ENCODE measurements around the gene SKA1. TPM values are rescaled to one million over a fixed set of nuclear protein-coding genes. Genes with fewer than 3 reads are reported as not detected.

SKA1 gene, protein sequence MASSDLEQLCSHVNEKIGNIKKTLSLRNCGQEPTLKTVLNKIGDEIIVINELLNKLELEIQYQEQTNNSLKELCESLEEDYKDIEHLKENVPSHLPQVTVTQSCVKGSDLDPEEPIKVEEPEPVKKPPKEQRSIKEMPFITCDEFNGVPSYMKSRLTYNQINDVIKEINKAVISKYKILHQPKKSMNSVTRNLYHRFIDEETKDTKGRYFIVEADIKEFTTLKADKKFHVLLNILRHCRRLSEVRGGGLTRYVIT
- polyA plus RNA-seq (ENCODE audit: insufficient read length in 3 of 3) = 1 to 10 TPM; 5.8 to 8.9 (median 7.7) TPM
- long read RNA-seq, donor 1, partial matches to known transcripts = 0 of 2 reads
- long read RNA-seq, donor 1, other reads (novel, unspliced or antisense) = 0 of 2 reads
- long read RNA-seq, donor 2 = 0 reads
- long read RNA-seq, donor 3, partial matches to known transcripts = 0 of 2 reads
- long read RNA-seq, donor 3, other reads (novel, unspliced or antisense) = 0 of 2 reads
- long read RNA-seq, donor 4, partial matches to known transcripts = 0 of 1 reads
- long read RNA-seq, donor 4, other reads (novel, unspliced or antisense) = 0 of 1 reads
- long read RNA-seq, donor 5 = 0 reads
- long read RNA-seq, donor 6 = 0 reads
- long read RNA-seq, donor 7 = 0 reads
- long read RNA-seq, donor 8 = 0 reads
- long read RNA-seq, donor 9 = 0 reads
- long read RNA-seq, donor 10 = 0 reads
- long read RNA-seq, donor 11 = 0 reads
- long read RNA-seq, donor 12, partial matches to known transcripts = 0 of 1 reads
- long read RNA-seq, donor 12, other reads (novel, unspliced or antisense) = 0 of 1 reads
- long read RNA-seq, donor 13 = 0 reads
- long read RNA-seq, donor 14, partial matches to known transcripts = 0 of 1 reads
- long read RNA-seq, donor 14, other reads (novel, unspliced or antisense) = 0 of 1 reads
- long read RNA-seq, donor 15, partial matches to known transcripts = 0 of 1 reads
- long read RNA-seq, donor 15, other reads (novel, unspliced or antisense) = 0 of 1 reads
- long read RNA-seq, donor 16, partial matches to known transcripts = 0 of 1 reads
- long read RNA-seq, donor 16, other reads (novel, unspliced or antisense) = 0 of 1 reads

DNA sequence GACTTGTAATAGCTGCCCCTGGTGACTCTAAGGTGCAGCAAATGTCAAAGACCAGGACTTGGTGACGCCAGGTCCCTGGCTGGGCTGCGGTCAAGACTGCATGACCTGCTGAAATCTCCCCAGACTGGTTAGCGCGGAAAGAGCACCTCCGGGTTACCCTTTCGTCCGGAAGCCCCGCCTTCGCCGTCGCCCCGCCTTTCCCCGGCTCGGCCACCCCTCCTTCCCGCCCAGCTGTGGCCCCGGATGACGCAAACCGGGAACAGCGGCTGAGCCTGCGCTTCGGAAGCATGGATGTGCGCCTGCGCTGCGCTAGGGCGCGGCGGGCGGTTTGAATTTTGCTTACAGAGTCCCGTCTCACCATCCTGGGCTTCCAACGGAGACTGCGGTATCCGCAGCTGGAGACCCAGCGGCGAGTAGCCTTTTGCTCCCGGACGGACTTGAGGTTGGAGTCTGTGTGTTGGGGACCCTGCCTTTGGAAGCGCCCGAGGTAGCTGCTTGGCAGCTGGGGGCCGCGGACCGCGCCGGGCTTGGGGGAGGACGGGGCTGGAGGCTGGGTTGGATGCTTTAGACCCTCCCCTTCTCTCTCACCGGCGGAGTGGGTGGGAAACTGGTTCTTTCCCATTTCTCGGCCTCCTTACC, at the start of gene SKA1:
SKA1 (plus strand) TSS at position 294 of the 639 bp plus-strand sequence. CDS start 785 bp downstream, outside the sequence.
- DNase-seq (ENCODE audit: extremely low read depth in 1 of 11, low read depth in 9 of 11, low spot score in 4 of 11) = peak; percentile 85 to 94 (median 92)

GRCh38 chr18:50327983-50328382, 46.9 kb upstream of the SKA1 start:
- no peak for DNase-seq (ENCODE audit: extremely low read depth in 1 of 11, low read depth in 9 of 11, low spot score in 4 of 11)

GRCh38 chr18:50330176-50330575, 44.7 kb upstream of the SKA1 start:
- DNase-seq (ENCODE audit: extremely low read depth in 1 of 11, low read depth in 9 of 11, low spot score in 4 of 11) = no peak

- no peak for DNase-seq (ENCODE audit: extremely low read depth in 1 of 11, low read depth in 9 of 11, low spot score in 4 of 11)
Observed at GRCh38 chr18:50331691-50332090, 43.2 kb upstream of the SKA1 start.

- DNase-seq (ENCODE audit: extremely low read depth in 1 of 11, low read depth in 9 of 11, low spot score in 4 of 11) = no peak
Observed at GRCh38 chr18:50334546-50335152, 40.2 kb upstream of the SKA1 start.

- DNase-seq (ENCODE audit: extremely low read depth in 1 of 11, low read depth in 9 of 11, low spot score in 4 of 11) = no peak
Observed at GRCh38 chr18:50338122-50338521, 36.7 kb upstream of the SKA1 start.

DNA sequence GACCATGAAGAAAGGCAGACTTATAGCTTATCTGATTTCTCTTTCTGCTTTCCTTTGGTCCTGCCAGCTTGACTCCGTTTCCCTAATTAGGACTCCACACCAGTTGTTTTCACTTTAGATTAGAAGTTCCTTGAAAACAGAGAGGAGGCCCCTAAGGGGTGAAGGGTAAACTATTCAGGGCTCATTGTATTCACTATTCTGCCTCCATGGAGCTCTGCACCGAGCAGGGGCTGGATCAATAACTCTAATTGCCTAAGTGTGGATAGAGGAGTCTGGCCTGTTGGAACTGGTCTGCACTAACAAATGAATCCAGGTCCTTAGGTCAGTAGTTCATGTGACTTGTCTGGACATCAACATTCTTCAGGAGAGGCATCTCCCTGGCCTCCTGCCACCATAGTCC, 36.1 kb upstream of the SKA1 start:
- DNase-seq (ENCODE audit: extremely low read depth in 1 of 11, low read depth in 9 of 11, low spot score in 4 of 11) = no peak

DNA sequence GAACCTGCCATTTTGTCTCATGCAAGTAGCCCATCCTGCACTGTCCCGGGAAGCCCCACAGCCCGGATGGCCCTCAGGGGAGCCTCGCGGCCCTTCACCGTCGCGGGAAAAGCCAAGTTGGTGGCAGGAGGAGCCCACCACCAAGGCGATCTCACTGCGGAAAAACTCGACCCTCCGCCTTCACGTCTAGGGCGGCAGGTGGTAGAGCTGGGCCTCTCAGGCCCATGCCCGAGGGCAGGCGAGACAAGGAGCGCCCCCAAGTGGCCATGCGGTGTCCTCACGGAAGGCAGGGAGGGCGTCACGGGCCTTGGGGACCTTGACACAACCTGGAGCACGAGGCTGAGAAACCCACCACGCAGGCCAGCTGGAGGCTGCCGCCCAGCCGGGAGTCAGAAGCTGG, 34.8 kb upstream of the SKA1 start:
- DNase-seq (ENCODE audit: extremely low read depth in 1 of 11, low read depth in 9 of 11, low spot score in 4 of 11) = no peak

- DNase-seq (ENCODE audit: extremely low read depth in 1 of 11, low read depth in 9 of 11, low spot score in 4 of 11) = no peak
Observed at GRCh38 chr18:50341443-50341842, 33.4 kb upstream of the SKA1 start.

GRCh38 chr18:50350699-50351098, 24.1 kb upstream of the SKA1 start:
- no peak for DNase-seq (ENCODE audit: extremely low read depth in 1 of 11, low read depth in 9 of 11, low spot score in 4 of 11)

DNA sequence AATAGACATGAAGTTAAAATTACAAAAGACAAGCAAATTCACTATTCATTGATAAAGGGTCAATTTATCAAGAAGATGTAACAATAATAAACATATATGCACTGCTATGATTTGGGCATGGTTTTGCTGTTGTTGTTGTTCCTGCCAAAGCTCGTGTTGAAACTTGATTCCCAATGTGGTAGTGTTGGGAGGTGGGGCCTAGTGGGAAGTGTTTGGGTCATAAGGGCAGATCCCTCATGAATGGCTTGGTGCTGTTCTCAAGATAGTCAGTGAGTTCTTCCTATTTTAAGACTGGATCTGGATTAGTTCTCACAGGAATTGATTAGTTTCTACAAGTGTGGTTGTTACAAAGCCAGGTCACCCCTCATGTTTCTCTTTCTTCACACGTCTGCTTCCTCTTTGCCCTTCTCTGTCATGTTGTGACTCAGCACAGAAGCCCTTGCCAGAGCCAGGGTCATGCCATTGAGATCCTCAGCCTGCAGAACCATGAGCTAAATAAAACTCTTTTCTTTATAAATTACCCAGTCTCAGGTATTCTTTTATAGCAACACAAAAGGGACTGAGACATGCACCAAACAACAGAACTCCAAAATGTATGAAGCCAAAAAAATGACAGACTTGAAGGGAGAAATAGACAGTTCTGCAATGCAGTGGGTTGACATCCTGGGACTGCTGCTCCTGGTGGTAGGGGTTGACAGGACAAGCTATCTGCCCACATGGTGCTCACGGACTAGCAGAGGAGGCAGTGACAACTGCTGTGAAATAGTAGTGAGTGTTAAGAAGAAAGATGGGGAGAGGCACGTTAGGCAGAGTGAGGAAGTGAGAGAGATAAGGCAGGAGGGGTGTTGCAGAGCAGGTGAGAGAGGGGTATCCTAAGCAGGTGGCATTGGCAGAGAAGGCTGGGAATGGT, 18.6 kb upstream of the SKA1 start:
- DNase-seq (ENCODE audit: extremely low read depth in 1 of 11, low read depth in 9 of 11, low spot score in 4 of 11) = no peak

GRCh38 chr18:50358844-50359243, 16.0 kb upstream of the SKA1 start:
- no peak for DNase-seq (ENCODE audit: extremely low read depth in 1 of 11, low read depth in 9 of 11, low spot score in 4 of 11)

DNA sequence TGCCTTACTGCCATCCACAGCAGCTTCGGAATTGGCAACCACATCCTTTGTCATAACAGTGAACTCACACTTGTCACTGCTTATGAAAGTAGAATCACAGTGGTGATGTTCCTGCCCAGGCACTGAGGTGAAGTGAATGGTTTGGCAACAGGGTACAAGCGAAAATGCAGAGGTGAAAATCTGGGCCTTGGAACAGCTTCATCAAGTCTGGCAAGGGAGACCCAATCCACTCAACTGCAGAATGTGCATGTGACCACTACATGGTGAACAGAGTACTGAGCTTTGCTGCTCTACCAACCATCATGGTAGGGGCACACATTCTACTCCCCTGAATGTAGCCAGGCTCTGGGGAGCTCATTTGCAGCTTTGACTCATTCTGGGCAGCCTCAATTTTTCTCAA, 15.0 kb upstream of the SKA1 start:
- no peak for DNase-seq (ENCODE audit: extremely low read depth in 1 of 11, low read depth in 9 of 11, low spot score in 4 of 11)

DNA sequence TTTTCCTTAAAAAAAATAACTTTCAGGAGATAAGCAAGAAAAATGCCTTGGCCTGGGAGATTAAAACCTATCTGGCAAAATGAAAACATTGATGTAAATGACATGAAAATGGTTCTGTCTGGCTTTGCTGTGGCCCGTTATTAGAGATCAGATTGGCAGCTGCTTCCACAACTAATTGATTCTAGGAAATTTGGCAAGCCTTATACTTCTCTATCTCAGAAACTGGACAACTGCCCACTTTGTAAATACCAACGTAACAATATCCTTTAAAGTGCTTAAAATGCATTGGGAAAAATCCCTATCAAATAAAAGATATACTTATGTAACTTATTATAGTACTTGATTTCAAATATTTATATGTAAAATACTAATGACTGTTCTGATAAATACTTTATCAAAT, 14.2 kb upstream of the SKA1 start:
- DNase-seq (ENCODE audit: extremely low read depth in 1 of 11, low read depth in 9 of 11, low spot score in 4 of 11) = no peak

DNA sequence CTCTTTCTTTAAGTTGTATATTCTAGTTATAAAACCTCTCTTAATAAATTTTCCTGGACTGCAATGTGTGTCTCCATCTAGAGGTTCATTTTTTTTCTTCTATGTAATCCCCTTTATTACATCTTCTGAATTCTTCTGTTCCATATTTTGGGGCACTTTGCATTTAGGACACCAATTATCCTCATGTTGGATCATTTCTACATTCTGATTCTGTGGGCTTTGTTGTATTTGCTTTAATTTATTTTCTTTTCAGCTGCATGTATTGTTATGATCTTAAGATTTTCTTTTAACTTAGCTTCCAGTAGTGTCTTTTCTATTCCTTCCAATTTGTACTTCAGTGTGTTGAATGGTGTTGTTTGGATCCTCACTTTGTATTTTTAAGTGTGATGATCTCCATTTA, 5.2 kb upstream of the SKA1 start:
- DNase-seq (ENCODE audit: extremely low read depth in 1 of 11, low read depth in 9 of 11, low spot score in 4 of 11) = no peak

- no peak for DNase-seq (ENCODE audit: extremely low read depth in 1 of 11, low read depth in 9 of 11, low spot score in 4 of 11)
Observed at GRCh38 chr18:50372743-50373142, 2.1 kb upstream of the SKA1 start.

DNA sequence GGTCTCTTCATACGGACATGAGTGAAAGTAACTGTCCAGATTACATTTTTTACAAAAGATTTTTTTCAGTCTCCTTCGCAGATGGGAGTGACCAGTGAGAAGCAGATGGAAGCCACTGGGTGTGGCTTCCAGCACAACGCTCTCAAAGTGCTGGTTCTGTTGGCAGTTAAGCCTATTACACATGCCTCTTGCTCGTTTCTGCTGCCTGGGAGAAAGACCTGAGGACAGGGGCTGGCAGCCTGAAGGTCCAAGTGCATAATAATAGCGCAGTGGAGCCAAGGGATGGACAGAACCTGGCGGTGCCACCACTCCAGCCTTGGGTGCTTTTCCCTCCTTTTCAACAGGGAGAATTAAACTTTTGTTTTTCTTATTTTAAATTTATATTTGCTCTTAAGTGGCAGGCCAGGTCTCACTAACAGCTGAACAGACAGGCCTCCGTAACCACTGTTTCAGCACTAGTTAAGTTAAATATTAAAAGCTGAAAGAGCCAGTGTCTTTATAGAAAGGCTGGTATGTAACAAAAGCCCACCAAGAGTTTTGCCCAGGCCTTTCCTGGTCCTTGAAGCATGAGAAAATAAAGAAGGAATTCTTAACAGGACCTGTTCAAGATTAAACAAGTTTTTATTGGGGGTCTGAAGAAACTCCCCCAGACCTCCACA, 1.2 kb upstream of the SKA1 start:
- peak in 2 of 11 donors; percentile 9 to 25 for DNase-seq (ENCODE audit: extremely low read depth in 1 of 11, low read depth in 9 of 11, low spot score in 4 of 11)
